Stimulated activated CD8-positive, alpha-beta memory T cell treated with anti-CD3 and anti-CD28 coated beads, Interleukin-15, amount 100 ng/mL, for 24 hours (primary cell): ENCODE data around the gene ODF4.
"Not testable (repeated sequence)": the region's sequence is repeated elsewhere in the genome, so short reads cannot be mapped to it uniquely, and the experiment has no call there.

Source experiments
- DNase-seq: peaks from one replicate; pipeline ENCODE4 v3.0.0-alpha.2; 2020; ENCODE audit warnings: low read depth

The ODF4 gene

GRCh38 chr17:8326511-8327302 lies 12.9 kb upstream of the ODF4 start:
- DNase-seq, result no peak

GRCh38 chr17:8327303-8327649 lies 12.4 kb upstream of the ODF4 start:
- DNase-seq, result no peak

GRCh38 chr17:8332128-8332527 lies 7.5 kb upstream of the ODF4 start:
- no peak for DNase-seq

- DNase-seq, result no peak
Observed at GRCh38 chr17:8332688-8333087, 7.0 kb upstream of the ODF4 start.

GRCh38 chr17:8333281-8333680 lies 6.4 kb upstream of the ODF4 start:
- DNase-seq, result no peak

- no peak for DNase-seq
Observed at GRCh38 chr17:8337802-8338752, 1.6 kb upstream of the ODF4 start.

GRCh38 chr17:8338753-8339140 lies 893 bp upstream of the ODF4 start:
- no peak for DNase-seq

- DNase-seq, result no peak
Observed at GRCh38 chr17:8341456-8341855, 1.8 kb downstream of the ODF4 start.

- no peak for DNase-seq
Observed at GRCh38 chr17:8345052-8345690, 5.5 kb downstream of the ODF4 start.

GRCh38 chr17:8345951-8346665 lies 6.5 kb downstream of the ODF4 start:
- DNase-seq, result no peak

GRCh38 chr17:8347001-8347400 lies 7.4 kb downstream of the ODF4 start:
- DNase-seq, result not testable (repeated sequence)

- no peak for DNase-seq
Observed at GRCh38 chr17:8350339-8350738, 10.7 kb downstream of the ODF4 start.

GRCh38 chr17:8353736-8354135 lies 14.1 kb downstream of the ODF4 start:
- DNase-seq, result no peak

- no peak for DNase-seq
Observed at GRCh38 chr17:8354236-8354635, 14.6 kb downstream of the ODF4 start.

- no peak for DNase-seq
Observed at GRCh38 chr17:8357910-8358309, 18.3 kb downstream of the ODF4 start.

- no peak for DNase-seq
Observed at GRCh38 chr17:8359769-8360168, 20.1 kb downstream of the ODF4 start.

GRCh38 chr17:8360260-8360659 lies 20.6 kb downstream of the ODF4 start:
- DNase-seq, result no peak

- no peak for DNase-seq
Observed at GRCh38 chr17:8360751-8361150, 21.1 kb downstream of the ODF4 start.

- no peak for DNase-seq
Observed at GRCh38 chr17:8362651-8363332, 23.2 kb downstream of the ODF4 start.

- DNase-seq, result no peak
Observed at GRCh38 chr17:8365143-8365542, 25.5 kb downstream of the ODF4 start.

GRCh38 chr17:8366231-8366630 lies 26.6 kb downstream of the ODF4 start:
- no peak for DNase-seq

GRCh38 chr17:8368193-8368592 lies 28.6 kb downstream of the ODF4 start:
- DNase-seq, result no peak
